Lower leg skin (tissue), 4 donors: ENCODE measurements around the gene AHCYL2. TPM values are rescaled to one million over a fixed set of nuclear protein-coding genes. Genes with fewer than 3 reads are reported as not detected.

Experiments
- DNase-seq, 2 donors: peaks; one replicate each; pipeline ENCODE4 v3.0.0-alpha.2; 2019; ENCODE audit warnings: low spot score in 2 of 2
- H3K4me3 ChIP-seq: fragments of 200-600 bp; sonication (generic); 2 replicates; pipeline ENCODE4 v1.5.1; 2017; ENCODE audit warnings: mild to moderate bottlenecking, low read depth; ENCODE audit not compliant: poor library complexity, severe bottlenecking
- CTCF ChIP-seq, 3 donors: fragments of 450-650 bp; IDR thresholded peaks; one replicate each; pipeline ENCODE4 v1.5.1; 2016; ENCODE audit warnings: antibody characterized with exemption in 3 of 3, mild to moderate bottlenecking in 3 of 3, moderate library complexity in 2 of 3
- POLR2A ChIP-seq, 2 donors: fragments of 450-650 bp; IDR thresholded peaks; one replicate each; pipeline ENCODE4 v1.6.1; 2016 to 2017; ENCODE audit warnings: antibody characterized with exemption in 2 of 2, mild to moderate bottlenecking in 1 of 2, moderate library complexity in 1 of 2
- WGBS, 2 donors: methylation state at CpG; one replicate each; pipeline ENCODE4 v1.1.5; 2018; 5-methylcytosine and 5-hydroxymethylcytosine counted together
- intact Hi-C: fragments of 100-400 bp; cut with DNase I; formaldehyde crosslinking; loops from one replicate; pipeline ENCODE4 v1.15.0; 2023; ENCODE audit warnings: low total_unique reads
- total RNA-seq, 4 donors: library from RNA; depleted of rRNA; stranded (reverse); fragments of >200 nt; gene quantifications; one replicate each; pipeline ENCODE4 v1.1.0, GENCODE V29; 2016

AHCYL2 gene
- total RNA-seq, 4 donors from 2014 or later, result 31.1 to 45.8 (median 39.2) TPM

- TF ChIP-seq CTCF (IDR thresholded peaks at IDR 0.05), result no peak
- TF ChIP-seq POLR2A (IDR thresholded peaks at IDR 0.05), result no peak
- intact Hi-C loops, result no loop called here
- DNase-seq, result no peak
- H3K4me3 ChIP-seq, result no peak overlapping the region
- WGBS, 2 donors, result 86 to 87% methylated on average over 4 of the region's 4 CpGs
Measured at GRCh38 chr7:129197771-129198170, 27.1 kb upstream of the AHCYL2 start.

- no peak overlapping the region for H3K4me3 ChIP-seq
- intact Hi-C loops, result no loop called here
- TF ChIP-seq POLR2A (IDR thresholded peaks at IDR 0.05) (no peak), CTCF (IDR thresholded peaks at IDR 0.05) (no peak)
- peak in 1 of 2 donors; percentile 49 for DNase-seq
- 94 to 95% methylated on average over 4 of the region's 4 CpGs for WGBS, 2 donors
Measured at GRCh38 chr7:129199406-129199805, 25.4 kb upstream of the AHCYL2 start.

- no peak overlapping the region for H3K4me3 ChIP-seq
- WGBS, 2 donors, result 86 to 87% methylated on average over 8 of the region's 8 CpGs
- TF ChIP-seq POLR2A (IDR thresholded peaks at IDR 0.05) (no peak), CTCF (IDR thresholded peaks at IDR 0.05) (no peak)
- DNase-seq, result peak in 1 of 2 donors; percentile 57
- intact Hi-C loops, result no loop called here
Measured at GRCh38 chr7:129202058-129202777, 22.6 kb upstream of the AHCYL2 start.

GRCh38 chr7:129203050-129203741 lies 21.6 kb upstream of the AHCYL2 start:
- no peak for TF ChIP-seq CTCF (IDR thresholded peaks at IDR 0.05)
- TF ChIP-seq POLR2A (IDR thresholded peaks at IDR 0.05), result no peak
- DNase-seq, result peak in 1 of 2 donors; percentile 76
- WGBS, 2 donors, result 84 to 93% methylated on average over 10 of the region's 14 CpGs
- no peak overlapping the region for H3K4me3 ChIP-seq
- intact Hi-C loops, result no loop called here

GRCh38 chr7:129205126-129205818 lies 19.6 kb upstream of the AHCYL2 start:
- WGBS, 2 donors, result 90 to 91% methylated on average over 29 of the region's 29 CpGs
- H3K4me3 ChIP-seq, result no peak overlapping the region
- intact Hi-C loops, result no loop called here
- DNase-seq, result peak in 1 of 2 donors; percentile 65
- TF ChIP-seq POLR2A (IDR thresholded peaks at IDR 0.05), result no peak
- TF ChIP-seq CTCF (IDR thresholded peaks at IDR 0.05), result no peak
